Right atrium auricular region (tissue), 2 donors: ENCODE data around the gene EBF3. TPM values are rescaled to one million over a fixed set of nuclear protein-coding genes. Genes with fewer than 3 reads are reported as not detected.

Experiments
- DNase-seq: peaks from one replicate; pipeline ENCODE4 v3.0.0-alpha.2; 2019; ENCODE audit warnings: low spot score
- H3K27ac ChIP-seq, 2 donors: fragments of 200-600 bp; sonication (generic); 1 replicate in 1 of 2; 2 replicates in 1 of 2; pipeline ENCODE4 v1.5.1; 2016 to 2019
- H3K27me3 ChIP-seq, 2 donors: fragments of 200-600 bp; sonication (generic); one replicate each; pipeline versions ENCODE4 v1.5.1 to v1.6.0; 2017 to 2019
- H3K36me3 ChIP-seq: fragments of 200-600 bp; sonication (generic); one replicate; pipeline ENCODE4 v1.5.1; 2016
- H3K4me1 ChIP-seq, 2 donors: fragments of 200-600 bp; sonication (generic); one replicate each; pipeline versions ENCODE4 v1.5.1 to v1.6.0; 2017 to 2019
- H3K4me3 ChIP-seq, 2 donors: fragments of 200-600 bp; sonication (generic); 1 replicate in 1 of 2; 2 replicates in 1 of 2; pipeline ENCODE4 v1.5.1; 2017 to 2019; ENCODE audit warnings: mild to moderate bottlenecking in 1 of 2, moderate library complexity in 1 of 2
- H3K9me3 ChIP-seq, 2 donors: fragments of 200-600 bp; sonication (generic); one replicate each; pipeline ENCODE4 v1.5.1; 2019
- CTCF ChIP-seq, 2 donors: fragments of 200-600 bp; sonication (generic); IDR thresholded peaks; one replicate each; pipeline ENCODE4 v1.5.1; 2019; ENCODE audit warnings: antibody characterized with exemption in 2 of 2
- total RNA-seq, 2 donors: library from RNA; depleted of rRNA; stranded (reverse); fragments of >200 nt; gene quantifications; one replicate each; pipeline ENCODE4 v1.1.0, GENCODE V29; 2016

The EBF3 gene
- total RNA-seq, 2 donors from 2014 or later = 5.8 to 6.9 TPM

- Histone ChIP-seq H3K27me3 (no peaks in the 10 kb centered on the region), H3K27ac (peak overlapping the region; percentile 78 to 81), H3K36me3 (no peaks in the 10 kb centered on the region), H3K4me3 (peak overlapping the region in 1 of 2 donors; percentile 24), H3K9me3 (no peaks in the 10 kb centered on the region), H3K4me1 (peaks cover 0 to 70% of the 10 kb centered on the region in 2 donors)
- no peak for TF ChIP-seq CTCF (IDR thresholded peaks at IDR 0.05)
- DNase-seq = no peak
Measured at GRCh38 chr10:129945941-129946760, 17.9 kb downstream of the EBF3 start.

GRCh38 chr10:129945526-129945925, 18.5 kb downstream of the EBF3 start:
- no peaks in the 10 kb centered on the region for H3K27me3 ChIP-seq
- no peaks in the 10 kb centered on the region for H3K9me3 ChIP-seq
- H3K4me1 ChIP-seq = peaks cover 0 to 67% of the 10 kb centered on the region in 2 donors
- H3K27ac ChIP-seq = peak overlapping the region; percentile 78 to 81
- no peak for DNase-seq
- peak overlapping the region; percentile 17 to 24 for H3K4me3 ChIP-seq
- TF ChIP-seq CTCF (IDR thresholded peaks at IDR 0.05) = no peak
- no peaks in the 10 kb centered on the region for H3K36me3 ChIP-seq

GRCh38 chr10:129945064-129945463, 19.0 kb downstream of the EBF3 start:
- no peak for TF ChIP-seq CTCF (IDR thresholded peaks at IDR 0.05)
- H3K4me1 ChIP-seq = peaks cover 0 to 67% of the 10 kb centered on the region in 2 donors
- H3K4me3 ChIP-seq = peak overlapping the region; percentile 17 to 24
- no peak for DNase-seq
- H3K27ac ChIP-seq = peak overlapping the region; percentile 78 to 81
- no peaks in the 10 kb centered on the region for H3K9me3 ChIP-seq
- no peaks in the 10 kb centered on the region for H3K36me3 ChIP-seq
- H3K27me3 ChIP-seq = no peaks in the 10 kb centered on the region

- DNase-seq = no peak
- Histone ChIP-seq H3K4me3 (no peak overlapping the region), H3K27me3 (no peaks in the 10 kb centered on the region), H3K36me3 (no peaks in the 10 kb centered on the region), H3K9me3 (no peaks in the 10 kb centered on the region), H3K4me1 (peaks cover 0 to 68% of the 10 kb centered on the region in 2 donors), H3K27ac (peak overlapping the region; percentile 12 to 78)
- TF ChIP-seq CTCF (IDR thresholded peaks at IDR 0.05) = no peak
Measured at GRCh38 chr10:129944456-129944855, 19.6 kb downstream of the EBF3 start.

GRCh38 chr10:129942936-129943715, 20.9 kb downstream of the EBF3 start:
- DNase-seq = no peak

More at GRCh38 chr10:129942936-129943715, 20.9 kb downstream of the EBF3 start:
- H3K4me3 ChIP-seq = no peak overlapping the region
- H3K4me1 ChIP-seq = peaks cover 0 to 60% of the 10 kb centered on the region in 2 donors
- TF ChIP-seq CTCF (IDR thresholded peaks at IDR 0.05) = no peak
- H3K36me3 ChIP-seq = no peaks in the 10 kb centered on the region
- H3K9me3 ChIP-seq = no peaks in the 10 kb centered on the region
- peak overlapping the region; percentile 21 to 29 for H3K27ac ChIP-seq
- H3K27me3 ChIP-seq = no peaks in the 10 kb centered on the region
